Measurements from ENCODE around the gene MATCAP1. TPM values are rescaled to one million over a fixed set of nuclear protein-coding genes. Genes with fewer than 3 reads are reported as not detected.

Gene MATCAP1
- total and polyA plus RNA-seq, 4 donors = 1.5 to 4.8 (median 3.2) TPM

- TF ChIP-seq CTCF (IDR thresholded peaks at IDR 0.05; ENCODE audit: low read depth, low read length, missing input control) (no peak), SP1 (IDR thresholded peaks at IDR 0.05) (no peak), ATF3 (IDR thresholded peaks at IDR 0.05) (no peak), RAD21 (IDR thresholded peaks at IDR 0.05) (no peak), FOXA1 (IDR thresholded peaks at IDR 0.05) (no peak)
Observed at GRCh38 chr16:67156143-67156844, 27.5 kb downstream of the MATCAP1 start (continued).

- WGBS = 8% methylated on average over 74 of the region's 74 CpGs
- TF ChIP-seq RAD21 (IDR thresholded peaks at IDR 0.05) = peak; percentile 74 to 84
- TF ChIP-seq EGR1 (IDR thresholded peaks at IDR 0.05; ENCODE audit: low read depth in 2 of 2) = no peak
- peak; percentile 97 for TF ChIP-seq CTCF (IDR thresholded peaks at IDR 0.05; ENCODE audit: low read depth, low read length, missing input control)
- H3K9ac ChIP-seq (ENCODE audit: low read depth in 1 of 2, low read length in 2 of 2) = no peak overlapping the region
- no peaks in the 10 kb centered on the region for H3K27me3 ChIP-seq (ENCODE audit: control insufficient read depth in 4 of 4, insufficient read depth in 4 of 4, low read length in 3 of 4)
- H3K9me3 ChIP-seq (ENCODE audit: control insufficient read depth in 4 of 4, low read length in 3 of 4) = no peaks in the 10 kb centered on the region
- H3K4me1 ChIP-seq (ENCODE audit: control insufficient read depth in 4 of 4, insufficient read depth in 4 of 4, low read length in 3 of 4) = peaks cover 8 to 33% (median 22%) of the 10 kb centered on the region in 4 donors
- peak overlapping the region in 1 of 3 donors; percentile 2 for H3K4me3 ChIP-seq (ENCODE audit: low read depth in 1 of 3, low read length in 3 of 3)
- H3K36me3 ChIP-seq (ENCODE audit: control insufficient read depth in 4 of 4, insufficient read depth in 3 of 4, low read depth in 1 of 4, low read length in 3 of 4) = no peaks in the 10 kb centered on the region
- H3K27ac ChIP-seq (ENCODE audit: low read depth in 1 of 2, low read length in 2 of 2) = no peak overlapping the region
- peak; percentile 82 for DNase-seq (ENCODE audit: low spot score)
Observed at GRCh38 chr16:67155295-67156142, 28.2 kb downstream of the MATCAP1 start.

GRCh38 chr16:67154578-67155294, 29.0 kb downstream of the MATCAP1 start:
- Histone ChIP-seq H3K9me3 (ENCODE audit: control insufficient read depth in 4 of 4, low read length in 3 of 4) (no peaks in the 10 kb centered on the region), H3K36me3 (ENCODE audit: control insufficient read depth in 4 of 4, insufficient read depth in 3 of 4, low read depth in 1 of 4, low read length in 3 of 4) (no peaks in the 10 kb centered on the region), H3K9ac (ENCODE audit: low read depth in 1 of 2, low read length in 2 of 2) (no peak overlapping the region), H3K27me3 (ENCODE audit: control insufficient read depth in 4 of 4, insufficient read depth in 4 of 4, low read length in 3 of 4) (no peaks in the 10 kb centered on the region), H3K4me3 (ENCODE audit: low read depth in 1 of 3, low read length in 3 of 3) (peak overlapping the region in 1 of 3 donors; percentile 2), H3K27ac (ENCODE audit: low read depth in 1 of 2, low read length in 2 of 2) (no peak overlapping the region), H3K4me1 (ENCODE audit: control insufficient read depth in 4 of 4, insufficient read depth in 4 of 4, low read length in 3 of 4) (peaks cover 14 to 36% (median 21%) of the 10 kb centered on the region in 4 donors)
- TF ChIP-seq CTCF (IDR thresholded peaks at IDR 0.05; ENCODE audit: low read depth, low read length, missing input control) = no peak
- no peak for TF ChIP-seq ZBTB33 (IDR thresholded peaks at IDR 0.05)
- no peak for DNase-seq (ENCODE audit: low spot score)
- 31% methylated on average over 61 of the region's 61 CpGs for WGBS

Measured in liver (tissue), 9 donors.